HCT116 (cell line): ENCODE data around the gene CALHM4.

ENCODE experiments used
- POLR2A ChIP-seq: IDR thresholded peaks from 2 replicates; pipeline ENCODE4 v1.7.0; 2011; ENCODE audit warnings: borderline replicate concordance; ENCODE audit not compliant: insufficient read depth, insufficient read length; ENCODE audit errors: extremely low read depth
- TF ChIP-seq, protein P1 (sequence below), 3 experiments: fragments of 200-600 bp in 1 of 3; sonication (generic) in 1 of 3; IDR thresholded peaks in 2 of 3; conservative IDR thresholded peaks in 1 of 3; 2 replicates each; pipeline ENCODE4 v1.5.1; 2012 to 2017; ENCODE audit warnings: low read depth in 2 of 3, low read length in 2 of 3, antibody characterized with exemption in 1 of 3, borderline replicate concordance in 1 of 3, control low read depth in 1 of 3, mild to moderate bottlenecking in 1 of 3, mixed read lengths in 1 of 3, mixed run types in 1 of 3, moderate library complexity in 1 of 3; ENCODE audit not compliant: insufficient read depth in 1 of 3
- TF ChIP-seq, protein P2 (sequence below): IDR thresholded peaks from 2 replicates; pipeline ENCODE4 v1.6.1; 2012

DNA sequence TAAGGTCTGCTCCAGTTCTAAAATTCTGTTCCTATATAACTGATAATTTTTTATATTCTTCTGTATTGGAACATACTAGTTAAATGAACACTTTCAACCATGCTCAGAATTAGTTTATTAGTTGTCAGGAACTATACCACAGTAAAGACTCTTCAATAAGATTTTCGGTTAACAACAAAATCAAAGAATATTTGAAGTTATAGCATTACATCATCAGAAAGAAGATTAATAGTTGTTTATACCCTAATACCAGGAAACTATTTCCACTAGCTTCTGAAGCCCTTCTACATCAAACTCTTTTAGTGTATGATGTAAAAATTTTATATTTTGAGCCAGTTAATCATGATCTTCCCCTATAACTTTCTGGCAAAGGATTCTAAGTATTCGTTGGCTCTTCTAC is 6.6 kb downstream of the CALHM4 start:
- no peak for TF ChIP-seq POLR2A
- TF ChIP-seq, protein P1, sequence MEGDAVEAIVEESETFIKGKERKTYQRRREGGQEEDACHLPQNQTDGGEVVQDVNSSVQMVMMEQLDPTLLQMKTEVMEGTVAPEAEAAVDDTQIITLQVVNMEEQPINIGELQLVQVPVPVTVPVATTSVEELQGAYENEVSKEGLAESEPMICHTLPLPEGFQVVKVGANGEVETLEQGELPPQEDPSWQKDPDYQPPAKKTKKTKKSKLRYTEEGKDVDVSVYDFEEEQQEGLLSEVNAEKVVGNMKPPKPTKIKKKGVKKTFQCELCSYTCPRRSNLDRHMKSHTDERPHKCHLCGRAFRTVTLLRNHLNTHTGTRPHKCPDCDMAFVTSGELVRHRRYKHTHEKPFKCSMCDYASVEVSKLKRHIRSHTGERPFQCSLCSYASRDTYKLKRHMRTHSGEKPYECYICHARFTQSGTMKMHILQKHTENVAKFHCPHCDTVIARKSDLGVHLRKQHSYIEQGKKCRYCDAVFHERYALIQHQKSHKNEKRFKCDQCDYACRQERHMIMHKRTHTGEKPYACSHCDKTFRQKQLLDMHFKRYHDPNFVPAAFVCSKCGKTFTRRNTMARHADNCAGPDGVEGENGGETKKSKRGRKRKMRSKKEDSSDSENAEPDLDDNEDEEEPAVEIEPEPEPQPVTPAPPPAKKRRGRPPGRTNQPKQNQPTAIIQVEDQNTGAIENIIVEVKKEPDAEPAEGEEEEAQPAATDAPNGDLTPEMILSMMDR (IDR thresholded peaks at IDR 0.05 in 2 of 3, conservative IDR thresholded peaks at IDR 0.05 in 1 of 3; ENCODE audit: borderline replicate concordance in 1 of 3, insufficient read depth in 1 of 3, low read depth in 2 of 3, low read length in 2 of 3): no peak
- TF ChIP-seq, protein P2, sequence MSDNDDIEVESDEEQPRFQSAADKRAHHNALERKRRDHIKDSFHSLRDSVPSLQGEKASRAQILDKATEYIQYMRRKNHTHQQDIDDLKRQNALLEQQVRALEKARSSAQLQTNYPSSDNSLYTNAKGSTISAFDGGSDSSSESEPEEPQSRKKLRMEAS: no peak
